Common myeloid progenitor, CD34-positive (primary cell): Measurements from ENCODE around the gene DCAF10.
A peak's percentile ranks its signal among the peaks of the same experiment; 100 is the strongest.
"Not testable (repeated sequence)": the region's sequence is repeated elsewhere in the genome, so short reads cannot be mapped to it uniquely, and the experiment has no call there.

Source experiments
- CTCF ChIA-PET: fragments of 350-600 bp; sonication (Branson Sonifier 250); formaldehyde crosslinking; loops from one replicate; lab custom pipeline; 2021; ENCODE audit warnings: antibody characterized with exemption; lab: Charles Lee
- POLR2A ChIA-PET: fragments of 350-600 bp; sonication (Branson Sonifier 250); formaldehyde crosslinking; loops from one replicate; lab custom pipeline; 2021; ENCODE audit warnings: antibody characterized with exemption; lab: Charles Lee
- DNase-seq, 3 donors: peaks; one replicate each; pipeline versions ENCODE4 v3.0.0 to v3.0.0-alpha.2; 2013
- H3K27ac ChIP-seq, 2 experiments: 1 replicate in 1 of 2; 2 replicates in 1 of 2; pipeline ENCODE4 v1.7.0; 2013; ENCODE audit warnings: inconsistent platforms in 2 of 2, low read length in 2 of 2, mild to moderate bottlenecking in 2 of 2, low read depth in 1 of 2, moderate library complexity in 1 of 2; ENCODE audit not compliant: severe bottlenecking in 2 of 2, insufficient read depth in 1 of 2, poor library complexity in 1 of 2
- H3K27me3 ChIP-seq, 5 experiments: replicated peaks in 2 of 5; 1 replicate in 3 of 5; 2 replicates in 2 of 5; pipeline versions ENCODE4 v1.6.1 to v1.7.0; 2013; ENCODE audit warnings: low read length in 4 of 5, mild to moderate bottlenecking in 2 of 5, moderate library complexity in 2 of 5, inconsistent platforms in 1 of 5; ENCODE audit not compliant: insufficient read depth in 5 of 5, control insufficient read depth in 4 of 5
- H3K36me3 ChIP-seq, 4 experiments: 1 replicate in 2 of 4; 2 replicates in 2 of 4; pipeline versions ENCODE4 v1.6.1 to v1.7.0; 2013; ENCODE audit warnings: low read length in 3 of 4, control low read depth in 1 of 4, mild to moderate bottlenecking in 1 of 4; ENCODE audit not compliant: control insufficient read depth in 4 of 4, insufficient read depth in 4 of 4
- H3K4me1 ChIP-seq, 4 experiments: 1 replicate in 3 of 4; 2 replicates in 1 of 4; pipeline versions ENCODE4 v1.6.1 to v1.7.1; 2013; ENCODE audit warnings: low read length in 3 of 4, mild to moderate bottlenecking in 3 of 4, control low read depth in 1 of 4, inconsistent platforms in 1 of 4, moderate library complexity in 1 of 4; ENCODE audit not compliant: control insufficient read depth in 4 of 4, insufficient read depth in 4 of 4; ENCODE audit errors: control extremely low read depth in 1 of 4
- H3K4me3 ChIP-seq, 7 experiments: 1 replicate in 4 of 7; 2 replicates in 3 of 7; pipeline versions ENCODE4 v1.5.1 to v1.7.0; 2013; ENCODE audit warnings: mild to moderate bottlenecking in 7 of 7, low read length in 6 of 7, moderate library complexity in 6 of 7, inconsistent platforms in 2 of 7, low read depth in 2 of 7, control low read depth in 1 of 7; ENCODE audit not compliant: insufficient read depth in 4 of 7, control insufficient read depth in 1 of 7; ENCODE audit errors: extremely low read depth in 1 of 7
- H3K9me3 ChIP-seq, 5 experiments: 1 replicate in 4 of 5; 2 replicates in 1 of 5; pipeline versions ENCODE4 v1.6.1 to v1.7.1; 2013; ENCODE audit warnings: low read length in 4 of 5, mild to moderate bottlenecking in 2 of 5, inconsistent platforms in 1 of 5, low read depth in 1 of 5, moderate library complexity in 1 of 5; ENCODE audit not compliant: control insufficient read depth in 4 of 5, insufficient read depth in 2 of 5; ENCODE audit errors: control extremely low read depth in 1 of 5
- WGBS: methylation state at CpG from one replicate; pipeline ENCODE4 v1.1.5; 2013; ENCODE audit not compliant: insufficient coverage; 5-methylcytosine and 5-hydroxymethylcytosine counted together

The DCAF10 gene

GRCh38 chr9:37809676-37810075 lies 9.1 kb downstream of the DCAF10 start:
- POLR2A ChIA-PET = interaction anchor here (0.7 kb wide), 1 partner anchor 57 kb away, joined by 3 read pairs; no protein-coding TSS in a partner anchor
- not testable (repeated sequence) for H3K9me3 ChIP-seq
- CTCF ChIA-PET = interaction anchor here (0.9 kb wide), 1 partner anchor 9 kb away, joined by 3 read pairs; no protein-coding TSS in a partner anchor

GRCh38 chr9:37811906-37812476 lies 11.4 kb downstream of the DCAF10 start:
- Histone ChIP-seq H3K36me3 (peaks cover 0 to 6% (median 2%) of the 10 kb centered on the region in 4 experiments), H3K27ac (no peak overlapping the region), H3K4me3 (no peak overlapping the region), H3K9me3 (peaks cover 0 to 3% (median 0%) of the 10 kb centered on the region in 5 experiments), H3K27me3 (no peaks in the 10 kb centered on the region), H3K4me1 (no peaks in the 10 kb centered on the region)
- ChIA-PET CTCF (no interaction called here), POLR2A (no interaction called here)
- peak in 1 of 3 donors; percentile 7 for DNase-seq
- 100% methylated on average over 3 of the region's 6 CpGs for WGBS

More at GRCh38 chr9:37809676-37810075, 9.1 kb downstream of the DCAF10 start:
- H3K27ac ChIP-seq, DNase-seq, H3K27me3 ChIP-seq, H3K4me1 ChIP-seq, H3K36me3 ChIP-seq, H3K4me3 ChIP-seq: not testable (repeated sequence)
- WGBS = 100% methylated on average over 14 of the region's 15 CpGs

DNA sequence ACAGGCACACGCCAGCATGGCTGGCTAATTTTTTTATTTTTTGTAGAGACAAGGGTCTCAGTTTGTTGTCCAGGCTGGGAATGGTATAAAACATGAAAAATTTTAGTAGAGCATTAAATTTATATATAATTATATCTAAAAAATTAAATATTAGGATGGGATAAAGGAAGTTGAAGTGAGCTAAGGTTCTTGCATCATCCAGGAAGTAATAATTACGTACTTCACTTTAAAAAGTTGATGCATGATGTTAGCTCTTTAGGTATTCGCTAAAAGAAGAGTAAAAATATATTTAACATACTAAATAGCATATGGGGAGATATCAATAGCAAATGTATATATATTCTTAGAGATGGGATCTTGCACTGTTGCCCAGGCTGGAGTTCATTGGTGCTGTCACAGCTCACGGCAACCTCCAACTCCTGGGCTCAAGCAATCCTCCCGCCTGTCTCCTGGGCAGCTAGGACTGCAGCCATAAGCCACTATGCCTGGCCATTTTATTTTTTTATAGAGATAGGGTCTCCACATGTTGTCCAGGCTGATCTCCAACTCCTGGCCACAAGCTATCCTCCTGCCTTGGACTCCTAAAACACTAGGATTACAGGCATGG lies 12.3 kb downstream of the DCAF10 start:
- no peaks in the 10 kb centered on the region for H3K27me3 ChIP-seq
- POLR2A ChIA-PET = no interaction called here
- CTCF ChIA-PET = interaction anchor here (1.0 kb wide), 1 partner anchor 19 kb away, joined by 3 read pairs; no protein-coding TSS in a partner anchor
- H3K4me1 ChIP-seq = no peaks in the 10 kb centered on the region
- DNase-seq = peak in 2 of 3 donors; percentile 3 to 20
- no peak overlapping the region for H3K27ac ChIP-seq
- 100% methylated on average over 1 of the region's 5 CpGs for WGBS
- H3K9me3 ChIP-seq = peaks cover 0 to 3% (median 0%) of the 10 kb centered on the region in 5 experiments
- no peak overlapping the region for H3K4me3 ChIP-seq
- peaks cover 0 to 6% (median 2%) of the 10 kb centered on the region in 4 experiments for H3K36me3 ChIP-seq

DNA sequence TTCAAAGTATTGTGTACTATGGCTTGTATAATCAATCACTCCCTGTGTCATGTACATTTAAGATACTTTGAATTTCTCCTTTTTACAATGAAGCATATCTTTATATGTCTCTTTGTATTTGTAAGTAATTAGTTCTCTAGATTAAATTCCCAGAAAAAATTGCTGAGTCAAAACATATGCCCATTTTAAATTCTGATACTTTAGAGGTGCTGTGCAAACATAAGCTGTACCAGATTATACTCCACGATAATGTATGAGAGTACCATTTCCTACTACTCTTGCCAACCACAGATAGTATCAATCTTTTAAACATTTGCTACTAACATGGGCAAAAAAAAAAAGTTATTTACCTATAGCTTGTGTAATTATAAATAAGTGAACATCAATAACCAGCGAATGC lies 18.3 kb downstream of the DCAF10 start:
- Histone ChIP-seq H3K36me3 (peaks cover 4 to 18% (median 8%) of the 10 kb centered on the region in 4 experiments), H3K9me3 (no peaks in the 10 kb centered on the region), H3K27me3 (no peaks in the 10 kb centered on the region), H3K27ac (peak overlapping the region in 1 of 2 experiments; percentile 32), H3K4me1 (peaks cover 0 to 3% (median 0%) of the 10 kb centered on the region in 4 experiments), H3K4me3 (no peak overlapping the region)
- WGBS = no CpG with 5 or more reads among the region's 2 CpGs
- POLR2A ChIA-PET = no interaction called here
- DNase-seq = no peak
- CTCF ChIA-PET = interaction anchor here (0.6 to 2.2 kb wide), 6 partner anchors 10 to 438 kb away, joined by 3 to 7 read pairs (median 3); no protein-coding TSS in a partner anchor

DNA sequence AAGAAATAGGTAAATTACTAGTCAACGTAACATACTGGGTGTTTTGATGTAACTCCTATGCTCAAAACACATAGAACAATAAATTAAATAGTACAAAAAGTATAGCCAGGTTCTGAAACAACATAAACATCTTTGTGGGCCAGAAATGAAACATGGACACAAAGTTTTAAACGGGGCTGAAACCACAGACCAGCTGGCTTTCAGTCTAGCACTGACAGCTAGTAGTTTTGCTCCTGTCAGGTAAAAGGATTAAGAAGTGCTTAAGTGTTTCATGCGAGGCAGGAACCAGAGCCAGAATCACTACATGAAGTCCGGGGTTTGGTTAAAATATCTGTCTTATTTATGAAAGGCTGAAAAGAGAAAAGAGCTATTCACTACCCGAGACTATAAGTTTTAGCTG lies 19.5 kb downstream of the DCAF10 start:
- ChIA-PET POLR2A (interaction anchor here (0.5 kb wide), 1 partner anchor 122 kb away, joined by 3 read pairs; no protein-coding TSS in a partner anchor), CTCF (interaction anchor here (2.2 kb wide), 1 partner anchor 13 kb away, joined by 7 read pairs; no protein-coding TSS in a partner anchor)
- WGBS = 75% methylated on average over 1 of the region's 5 CpGs
- Histone ChIP-seq H3K36me3 (peaks cover 4 to 27% (median 9%) of the 10 kb centered on the region in 4 experiments), H3K4me3 (no peak overlapping the region), H3K27ac (no peak overlapping the region), H3K4me1 (peaks cover 0 to 3% (median 0%) of the 10 kb centered on the region in 4 experiments), H3K27me3 (no peaks in the 10 kb centered on the region), H3K9me3 (no peaks in the 10 kb centered on the region)
- no peak for DNase-seq

- H3K9me3 ChIP-seq, H3K27ac ChIP-seq, DNase-seq, CTCF ChIA-PET, H3K27me3 ChIP-seq, H3K4me1 ChIP-seq, H3K4me3 ChIP-seq, POLR2A ChIA-PET: not testable (repeated sequence)
- whole genome bisulfite sequencing = no CpG with 5 or more reads among the region's 2 CpGs
- peaks cover 11 to 48% (median 18%) of the 10 kb centered on the region in 4 experiments for H3K36me3 ChIP-seq
Measured at GRCh38 chr9:37825174-37825573, 24.6 kb downstream of the DCAF10 start.
